Erythroblast (primary cell): ENCODE results near the gene STK4.

Experiments used
- GATA1 ChIP-seq: IDR thresholded peaks from 2 replicates; pipeline ENCODE4 v1.6.1; 2011; ENCODE audit warnings: low read depth, mild to moderate bottlenecking, control low read depth, low read length, moderate library complexity
- POLR2A ChIP-seq: IDR thresholded peaks from 2 replicates; pipeline ENCODE4 v1.6.1; 2011; ENCODE audit warnings: mild to moderate bottlenecking, low read length

- TF ChIP-seq POLR2A: no peak
- TF ChIP-seq GATA1: no peak
Observed at GRCh38 chr20:44969300-44969894, 3.1 kb downstream of the STK4 start.
